Middle frontal gyrus (tissue), 1 donor: ENCODE data around the gene SGMS1.

Source experiments
- DNase-seq: peaks from one replicate; pipeline ENCODE4 v3.0.0-alpha.2; 2015; ENCODE audit warnings: low spot score; ENCODE audit errors: extremely low spot score

The SGMS1 gene

GRCh38 chr10:50343702-50344331 lies 279.9 kb downstream of the SGMS1 start:
- DNase-seq, result no peak

DNA sequence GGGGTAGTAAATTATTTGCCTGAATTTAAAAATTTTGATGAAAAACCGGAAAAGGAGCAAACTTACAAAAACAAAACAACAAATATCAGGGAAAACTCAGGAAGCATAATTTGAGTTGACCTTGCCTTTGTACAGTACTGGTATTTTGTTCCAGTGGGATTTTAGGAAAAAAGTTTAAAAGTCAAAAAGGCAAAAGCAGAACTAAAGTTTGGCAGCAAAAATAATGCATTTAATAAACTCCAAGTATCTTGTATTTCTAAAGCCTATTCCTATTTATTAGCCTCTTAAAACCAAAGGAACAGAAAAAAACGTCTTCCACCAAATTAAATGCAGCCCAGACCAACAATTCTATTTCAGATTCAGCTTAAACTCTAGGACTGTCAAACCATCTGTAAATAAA lies 281.8 kb downstream of the SGMS1 start:
- no peak for DNase-seq

- DNase-seq, result no peak
Observed at GRCh38 chr10:50336140-50336539, 287.6 kb downstream of the SGMS1 start.

DNA sequence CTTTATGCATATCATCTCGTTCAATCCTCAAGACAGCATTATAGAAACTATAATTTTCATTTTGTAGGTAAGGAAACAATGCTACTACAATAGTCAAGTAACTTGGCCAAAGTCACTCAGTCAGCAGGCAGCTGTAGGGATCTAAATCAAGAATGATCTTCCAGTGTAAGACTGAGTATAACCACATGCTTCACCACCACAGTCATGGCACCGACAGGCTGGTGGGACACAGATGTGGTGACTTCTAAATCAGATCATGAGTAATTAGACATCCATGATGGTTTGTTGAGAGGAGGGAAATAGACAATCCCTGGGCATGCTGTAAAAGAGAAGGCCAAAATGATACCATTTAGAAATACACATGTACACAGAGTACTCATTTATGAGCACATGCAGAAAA lies 288.4 kb downstream of the SGMS1 start:
- DNase-seq, result no peak

DNA sequence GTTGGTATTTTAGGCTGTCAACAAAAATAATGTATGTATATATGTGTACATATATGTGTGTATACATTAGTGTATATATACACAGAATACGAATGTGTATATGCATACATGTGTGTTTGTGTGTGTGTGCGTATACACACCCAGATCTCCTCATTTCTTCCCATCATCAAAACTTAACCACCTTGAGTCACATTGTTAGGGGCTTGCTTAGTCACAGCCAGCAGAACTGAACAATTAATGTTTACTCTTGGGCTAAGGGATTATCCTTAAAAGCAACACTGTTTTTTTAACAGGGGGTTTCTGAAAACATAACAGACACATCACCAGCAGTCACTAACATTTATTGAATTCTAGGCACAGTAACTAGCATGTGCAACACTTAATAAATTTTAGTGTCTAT lies 289.5 kb downstream of the SGMS1 start:
- no peak for DNase-seq

GRCh38 chr10:50333872-50334271 lies 289.9 kb downstream of the SGMS1 start:
- no peak for DNase-seq

DNA sequence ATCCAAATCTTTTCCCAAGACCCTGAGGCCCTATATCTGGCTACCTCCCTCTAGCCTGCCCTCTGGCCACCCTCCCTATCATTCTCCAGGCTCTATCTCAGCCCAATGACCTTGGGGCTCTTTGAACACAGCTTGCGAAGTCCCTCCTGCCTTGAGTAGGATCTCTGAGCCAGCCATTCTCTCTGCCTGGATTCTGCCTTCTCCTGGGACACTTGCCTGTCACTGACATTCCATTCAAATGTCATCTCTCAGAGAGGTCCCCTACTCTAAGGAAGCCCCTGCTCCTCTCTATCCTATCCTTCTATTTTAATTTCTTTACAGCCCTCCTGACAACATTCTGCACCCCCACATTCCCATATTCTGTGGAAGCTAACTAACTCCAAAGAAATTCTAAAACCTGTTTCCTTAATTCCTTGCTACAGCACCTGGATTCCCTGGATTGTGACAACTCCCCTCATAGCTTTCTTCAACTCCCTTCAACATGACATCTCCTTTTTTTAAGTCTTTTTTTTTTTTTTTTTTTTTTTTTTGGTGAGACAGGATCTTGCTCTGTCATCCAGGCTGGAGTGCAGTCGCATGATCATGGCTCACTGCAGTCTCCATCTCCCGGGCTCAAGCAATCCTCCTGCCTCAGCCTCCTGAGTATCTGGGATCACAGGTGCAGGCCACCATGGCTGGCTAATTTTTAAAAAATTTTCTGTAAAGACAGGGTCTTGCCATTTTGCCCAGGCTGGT lies 291.5 kb downstream of the SGMS1 start:
- DNase-seq, result no peak

DNA sequence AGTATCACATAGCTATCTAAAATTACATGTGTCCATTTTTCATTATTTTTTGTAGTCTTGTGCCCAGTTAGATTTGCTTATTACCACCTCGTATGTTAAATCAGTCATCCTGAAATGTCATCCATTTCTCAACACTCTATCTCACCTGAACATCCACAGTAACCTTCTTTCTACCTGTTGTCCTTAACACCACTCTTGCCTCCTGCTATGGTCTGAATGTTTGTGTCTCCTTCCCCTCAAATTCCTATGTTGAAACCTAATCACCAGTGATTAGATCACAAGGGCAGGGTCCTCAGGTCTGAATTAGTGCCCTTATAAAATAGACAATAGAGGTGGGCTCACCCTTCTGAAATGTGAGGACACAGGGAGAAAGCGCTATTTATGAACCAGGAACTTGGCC lies 292.3 kb downstream of the SGMS1 start:
- DNase-seq, result no peak

- no peak for DNase-seq
Observed at GRCh38 chr10:50326757-50327701, 296.7 kb downstream of the SGMS1 start.

GRCh38 chr10:50326172-50326555 lies 297.6 kb downstream of the SGMS1 start:
- no peak for DNase-seq

DNA sequence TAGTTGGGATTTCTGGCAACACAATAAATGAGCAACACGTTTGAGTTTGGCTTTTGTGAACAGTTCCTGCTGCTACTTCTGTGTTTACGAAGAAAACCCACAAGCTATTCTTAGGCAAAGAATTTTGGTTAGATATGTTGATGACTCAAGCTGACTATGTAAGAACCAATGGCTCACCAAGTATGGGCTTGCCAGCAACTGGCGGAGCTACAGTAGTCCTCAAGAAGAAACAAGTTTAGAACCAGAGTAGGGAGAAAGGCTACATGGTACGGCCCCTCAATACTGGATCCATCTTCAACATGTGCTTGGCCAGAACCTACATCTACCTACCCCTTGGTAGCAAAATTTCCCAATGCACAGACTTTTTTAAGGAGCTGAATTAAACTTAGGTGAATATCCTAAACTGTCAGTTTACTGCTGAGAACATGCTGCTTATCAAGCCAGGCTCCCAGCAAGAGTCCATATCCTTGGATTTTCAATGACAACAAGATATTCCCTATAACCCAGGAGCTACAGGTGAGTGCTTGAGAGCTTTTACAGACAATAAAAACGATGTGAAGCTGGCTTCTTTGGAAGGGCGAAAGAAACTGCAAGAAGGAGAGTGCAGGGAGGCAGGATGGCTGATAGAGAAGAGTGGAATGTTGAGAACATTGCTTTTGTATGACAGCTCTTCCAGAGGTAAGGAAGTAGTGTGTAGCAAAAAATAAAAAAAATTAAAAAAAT lies 298.1 kb downstream of the SGMS1 start:
- peak; percentile 33 for DNase-seq

- no peak for DNase-seq
Observed at GRCh38 chr10:50324680-50325393, 298.9 kb downstream of the SGMS1 start.

GRCh38 chr10:50324046-50324445 lies 299.7 kb downstream of the SGMS1 start:
- no peak for DNase-seq

DNA sequence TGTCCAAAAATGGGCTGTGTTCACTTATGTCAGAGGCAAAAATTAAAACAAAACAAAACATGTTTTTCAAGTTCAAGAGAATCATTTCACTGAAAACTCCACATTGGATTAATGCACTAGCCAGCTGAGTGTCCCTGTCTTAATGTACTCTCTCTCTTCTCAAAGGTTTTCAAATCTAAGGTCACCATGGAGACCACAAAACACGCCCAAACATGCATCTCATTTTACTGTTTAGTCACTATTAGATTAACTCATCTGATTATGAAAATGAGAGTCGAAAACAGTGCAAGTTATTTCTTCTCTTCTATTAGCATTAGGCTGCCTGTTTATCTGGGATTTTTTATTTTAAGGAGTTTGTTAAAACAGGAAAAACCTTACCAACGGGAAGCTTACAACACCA lies 301.7 kb downstream of the SGMS1 start:
- DNase-seq, result no peak

DNA sequence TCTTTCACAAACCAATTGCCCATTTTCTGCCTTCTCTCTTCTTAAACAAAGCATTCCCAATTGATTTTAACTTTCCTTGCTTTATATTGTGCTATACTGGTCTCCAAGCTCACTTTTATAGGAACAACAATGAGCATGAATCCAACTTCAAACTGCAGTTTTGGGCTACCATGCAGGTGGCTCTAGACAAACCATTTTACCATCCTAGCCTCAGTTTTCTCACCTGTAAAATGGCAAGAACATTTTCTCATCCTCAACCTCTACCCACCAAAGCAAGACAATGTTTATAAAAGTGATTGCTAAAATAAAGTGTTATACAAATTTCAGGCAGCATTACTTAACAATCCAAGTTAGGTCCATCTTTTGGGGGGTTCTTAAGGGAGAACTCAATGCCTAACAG lies 305.6 kb downstream of the SGMS1 start:
- DNase-seq, result no peak

DNA sequence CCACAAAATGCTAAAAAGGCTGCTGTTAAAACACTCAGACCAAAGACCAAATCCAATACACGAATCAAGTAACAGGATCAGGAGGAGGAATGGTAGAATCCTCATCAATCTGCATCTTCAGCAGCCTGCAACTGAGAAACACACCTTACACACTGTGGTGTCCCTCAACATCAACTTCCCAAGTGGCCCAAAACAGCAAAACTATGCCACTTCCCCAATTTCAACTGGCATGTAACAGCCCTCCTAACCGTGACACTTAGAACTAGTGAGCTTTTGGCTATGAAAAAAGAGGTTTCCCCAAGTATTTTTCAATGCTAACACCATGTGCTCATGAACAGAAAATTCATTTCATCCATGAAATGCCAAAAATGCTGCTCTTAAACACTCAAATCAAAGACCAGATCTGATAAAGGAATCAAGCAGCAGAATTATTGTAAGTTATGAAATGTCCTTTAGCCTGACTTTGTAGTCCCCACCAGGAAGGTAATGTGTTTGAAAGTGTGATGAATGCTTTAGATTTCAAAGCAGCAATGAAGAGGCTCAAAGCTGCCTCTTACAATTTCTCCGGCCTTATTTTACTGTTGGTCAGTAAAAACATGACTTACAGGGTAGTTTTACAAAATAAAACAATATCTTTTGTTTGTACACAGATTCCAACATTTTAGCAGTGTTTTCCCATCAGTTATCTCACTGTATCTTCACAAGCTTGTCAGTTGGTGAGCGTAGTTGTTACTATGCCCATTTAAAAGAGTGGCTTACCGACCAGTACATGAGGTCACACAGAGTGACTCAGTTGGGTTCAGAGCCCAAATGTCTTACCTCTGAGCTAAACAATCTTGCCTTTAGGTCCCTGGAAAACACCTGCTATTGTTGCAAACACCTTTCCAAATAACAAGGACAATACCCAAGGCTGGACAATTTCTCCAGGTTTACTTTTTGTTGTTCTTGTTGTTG lies 306.8 kb downstream of the SGMS1 start:
- DNase-seq, result no peak

DNA sequence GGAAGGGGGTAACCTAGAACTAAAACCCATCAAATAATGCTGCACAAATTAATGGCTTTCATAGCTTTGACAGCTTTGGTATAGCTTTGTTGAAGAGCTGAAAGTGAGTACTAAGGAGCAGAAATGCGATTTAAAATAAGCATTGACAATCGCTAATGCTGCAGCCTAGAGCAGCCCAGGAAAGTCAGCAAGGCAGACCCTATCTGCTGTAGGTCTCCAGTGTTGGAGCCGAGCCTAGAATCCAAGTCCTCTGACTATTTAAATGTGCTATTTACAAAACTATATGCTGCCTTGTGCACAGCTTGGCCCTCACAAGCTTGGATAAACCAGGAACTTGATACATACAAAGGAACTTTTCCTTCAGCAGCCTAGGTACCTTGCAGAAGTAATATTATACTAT lies 307.6 kb downstream of the SGMS1 start:
- DNase-seq, result no peak

GRCh38 chr10:50315424-50315823 lies 308.3 kb downstream of the SGMS1 start:
- no peak for DNase-seq

- DNase-seq, result no peak
Observed at GRCh38 chr10:50314169-50315071, 309.3 kb downstream of the SGMS1 start.
